Measurements from ENCODE around the gene SLC22A16.

- no peak for TF ChIP-seq CTCF (IDR thresholded peaks at IDR 0.05; ENCODE audit: low read depth, low read length)
- no peak for TF ChIP-seq EZH2phosphoT487 (IDR thresholded peaks at IDR 0.05; ENCODE audit: low read depth)
Observed at GRCh38 chr6:110395221-110395620, 81.2 kb downstream of the SLC22A16 start.

Measured in OCI-LY3 (cell line).